Progenitor cell of endocrine pancreas (in vitro differentiated cells): ENCODE measurements around the gene AGBL1. TPM values are rescaled to one million over a fixed set of nuclear protein-coding genes. Genes with fewer than 3 reads are reported as not detected.

Experiments used
- DNase-seq: peaks from one replicate; pipeline ENCODE4 v3.0.0; 2021; ENCODE audit warnings: low spot score; ENCODE audit not compliant: unreplicated experiment
- H3K27ac Mint-ChIP-seq: 2 replicates; pipeline ENCODE4 v1.8.0; 2021; ENCODE audit warnings: mild to moderate bottlenecking, moderate library complexity, mixed read lengths
- H3K27me3 Mint-ChIP-seq: 2 replicates; pipeline ENCODE4 v1.8.0; 2021; ENCODE audit warnings: mixed read lengths
- H3K36me3 Mint-ChIP-seq: 2 replicates; pipeline ENCODE4 v1.8.0; 2022; ENCODE audit warnings: mixed read lengths; ENCODE audit not compliant: insufficient read depth
- H3K4me1 Mint-ChIP-seq: 2 replicates; pipeline ENCODE4 v1.8.0; 2021; ENCODE audit warnings: low read depth, mixed read lengths
- H3K4me3 Mint-ChIP-seq: 2 replicates; pipeline ENCODE4 v1.8.0; 2021; ENCODE audit warnings: low read depth, mild to moderate bottlenecking, moderate library complexity, mixed read lengths
- H3K9me3 Mint-ChIP-seq: 2 replicates; pipeline ENCODE4 v1.8.0; 2021; ENCODE audit warnings: low read depth, mixed read lengths
- CTCF ChIP-seq: fragments of 200-600 bp; sonication (generic); IDR thresholded peaks from one replicate; pipeline ENCODE4 v1.5.0; 2021; ENCODE audit warnings: antibody characterized with exemption, mild to moderate bottlenecking; ENCODE audit not compliant: unreplicated experiment
- total RNA-seq: library from RNA; stranded (reverse); gene quantifications from 2 replicates; pipeline ENCODE4 v1.2.1, GENCODE V29; 2021

AGBL1 gene
- total RNA-seq, 1 donor from 2014 or later: not detected

DNA sequence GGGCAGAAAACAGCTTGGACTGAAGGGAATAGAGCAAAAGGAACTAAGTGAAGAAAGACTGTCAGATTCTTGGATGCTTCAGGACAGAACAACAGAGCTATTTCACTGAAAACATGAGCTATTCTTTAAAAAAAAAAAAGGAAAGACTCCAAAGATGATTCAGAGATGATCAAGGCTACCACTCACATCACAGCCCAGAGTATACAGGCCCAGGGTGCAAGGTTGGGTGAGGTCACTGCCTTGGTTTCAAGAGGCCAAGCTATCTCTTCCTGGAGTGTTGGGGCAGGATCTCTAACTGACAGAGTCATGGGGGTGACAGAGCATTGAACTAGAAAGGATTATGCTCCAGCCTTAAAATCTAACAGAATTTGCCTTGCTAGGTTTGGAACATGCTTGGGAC is 118.1 kb downstream of the AGBL1 start:
- Mint-ChIP-seq H3K4me3 (no peak overlapping the region), H3K27ac (no peak overlapping the region), H3K36me3 (no peaks in the 10 kb centered on the region), H3K9me3 (no peaks in the 10 kb centered on the region), H3K4me1 (peaks cover 1% of the 10 kb centered on the region), H3K27me3 (peaks cover 49% of the 10 kb centered on the region)
- no peak for TF ChIP-seq CTCF
- DNase-seq: no peak

GRCh38 chr15:86199467-86200145 is 119.9 kb downstream of the AGBL1 start:
- Mint-ChIP-seq H3K36me3 (no peaks in the 10 kb centered on the region), H3K4me1 (peaks cover 1% of the 10 kb centered on the region), H3K9me3 (no peaks in the 10 kb centered on the region), H3K4me3 (no peak overlapping the region), H3K27me3 (peaks cover 45% of the 10 kb centered on the region), H3K27ac (no peak overlapping the region)
- DNase-seq: no peak
- TF ChIP-seq CTCF: no peak

DNA sequence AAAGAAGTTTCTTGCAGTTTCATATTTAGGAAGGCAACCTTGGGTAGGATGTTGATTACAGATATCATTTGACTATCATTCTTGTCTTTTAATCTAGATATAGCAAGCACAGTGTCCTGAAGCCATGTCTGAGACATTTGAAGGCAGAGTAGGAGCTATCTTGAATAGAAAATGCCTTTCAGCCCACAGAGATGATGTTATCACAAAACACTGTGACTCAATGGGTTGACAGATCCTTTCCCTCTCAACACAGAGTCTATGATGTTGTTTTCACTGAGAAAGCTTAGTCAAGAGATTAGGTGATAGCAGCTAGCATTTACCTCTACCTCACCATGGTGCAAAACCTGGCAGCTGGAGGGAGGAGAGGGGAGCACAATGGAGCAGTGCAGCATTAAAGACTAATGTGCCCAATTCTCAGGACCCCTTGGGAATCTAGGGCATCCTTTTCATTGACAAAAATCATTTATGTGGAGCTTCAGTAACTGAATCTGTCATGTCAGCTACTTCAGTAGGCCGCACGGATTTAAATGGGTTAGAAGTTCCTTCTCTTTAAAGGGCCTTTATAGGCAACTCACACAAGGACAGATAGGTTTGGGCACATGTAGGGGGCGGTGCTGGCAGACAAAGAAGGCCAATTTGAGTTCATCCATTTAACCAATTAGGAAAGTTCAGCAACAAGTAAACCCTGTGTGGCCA is 121.8 kb downstream of the AGBL1 start:
- Mint-ChIP-seq H3K27me3 (peaks cover 39% of the 10 kb centered on the region), H3K9me3 (no peaks in the 10 kb centered on the region), H3K27ac (no peak overlapping the region), H3K4me1 (peaks cover 1% of the 10 kb centered on the region), H3K36me3 (no peaks in the 10 kb centered on the region), H3K4me3 (no peak overlapping the region)
- no peak for TF ChIP-seq CTCF
- DNase-seq: no peak

- Mint-ChIP-seq H3K9me3 (no peaks in the 10 kb centered on the region), H3K27ac (no peak overlapping the region), H3K36me3 (no peaks in the 10 kb centered on the region), H3K27me3 (peaks cover 20% of the 10 kb centered on the region), H3K4me1 (peaks cover 1% of the 10 kb centered on the region), H3K4me3 (no peak overlapping the region)
- no peak for TF ChIP-seq CTCF
- no peak for DNase-seq
Measured at GRCh38 chr15:86203462-86203861, 123.8 kb downstream of the AGBL1 start.

- no peak for TF ChIP-seq CTCF
- Mint-ChIP-seq H3K4me3 (no peak overlapping the region), H3K36me3 (no peaks in the 10 kb centered on the region), H3K9me3 (peaks cover 10% of the 10 kb centered on the region), H3K4me1 (no peaks in the 10 kb centered on the region), H3K27ac (no peak overlapping the region), H3K27me3 (peaks cover 22% of the 10 kb centered on the region)
- DNase-seq: no peak
Measured at GRCh38 chr15:86205096-86205495, 125.4 kb downstream of the AGBL1 start.
